Dermis microvascular lymphatic vessel endothelial cell (primary cell): ENCODE data around the gene PSMC1. TPM values are rescaled to one million over a fixed set of nuclear protein-coding genes. Genes with fewer than 3 reads are reported as not detected.

Experiments
- DNase-seq, 2 donors: peaks; one replicate each; pipeline versions ENCODE4 v3.0.0 to v3.0.0-alpha.2; 2010; ENCODE audit warnings: low read depth in 2 of 2
- total RNA-seq: library from RNA; depleted of rRNA; stranded (reverse); fragments of >200 nt; gene quantifications from 2 replicates; pipeline ENCODE4 v1.2.1, GENCODE V29; 2014

PSMC1 gene
- total RNA-seq, 1 donor from 2014 or later = 84.2 TPM

GRCh38 chr14:90301668-90302090 is 45.3 kb downstream of the PSMC1 start:
- DNase-seq = peak; percentile 73 to 78

DNA sequence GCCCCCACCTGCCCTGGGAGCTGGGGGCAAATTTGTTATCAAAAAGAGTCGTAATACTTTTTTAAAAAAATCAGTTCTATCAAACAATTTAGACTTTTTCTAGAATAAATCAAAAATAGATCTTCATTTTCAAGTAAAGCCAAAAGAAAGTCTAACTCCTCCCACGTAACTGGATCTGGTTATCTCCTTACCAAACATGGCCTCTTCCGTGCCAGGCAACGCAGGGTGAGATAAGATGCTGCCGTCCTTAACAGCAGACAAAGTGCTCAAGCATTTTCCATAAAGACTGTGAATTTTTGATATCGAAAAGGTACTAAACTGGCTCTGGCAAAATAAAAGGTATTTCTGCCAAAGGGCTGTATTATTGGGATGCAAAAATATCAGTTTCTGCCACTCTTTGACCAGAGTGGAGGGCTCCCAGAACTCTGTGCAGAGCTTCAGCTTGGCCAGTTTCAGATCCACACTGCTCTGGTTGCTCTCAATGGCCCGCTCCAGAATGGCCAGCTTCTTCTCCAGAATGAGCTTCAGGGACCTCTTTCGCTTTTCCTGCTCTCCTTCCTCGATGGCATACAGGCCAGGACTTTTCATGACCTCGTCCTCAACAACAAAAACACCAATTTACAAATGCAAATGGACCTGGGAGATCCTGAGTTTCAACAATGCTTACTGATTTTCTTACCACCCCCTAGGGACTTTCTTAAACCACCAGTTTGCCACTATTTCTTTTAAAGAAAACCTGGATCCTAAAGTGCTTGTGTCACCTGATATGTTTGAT is 46.4 kb downstream of the PSMC1 start:
- no peak for DNase-seq

GRCh38 chr14:90303473-90303872 is 47.1 kb downstream of the PSMC1 start:
- no peak for DNase-seq

GRCh38 chr14:90304502-90304901 is 48.1 kb downstream of the PSMC1 start:
- DNase-seq = no peak

DNA sequence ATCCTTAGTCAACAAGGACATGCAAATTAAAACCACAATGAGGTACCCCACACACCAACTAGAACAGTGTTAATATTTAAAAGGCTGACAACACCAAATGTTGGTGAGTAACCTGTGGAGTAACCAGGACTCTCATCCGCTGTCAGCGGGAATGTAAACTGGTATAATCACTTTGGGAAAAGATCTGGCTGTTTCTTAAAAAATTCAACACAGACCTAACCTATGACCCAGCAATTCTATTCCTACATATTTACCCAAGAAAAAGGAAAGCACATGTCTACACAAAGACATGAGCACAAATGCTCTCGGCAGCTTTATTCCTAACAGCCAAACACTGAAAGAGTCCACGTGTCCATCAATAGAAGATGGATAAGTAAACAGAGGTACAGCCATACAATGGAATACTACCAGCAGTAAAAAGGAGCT is 48.8 kb downstream of the PSMC1 start:
- no peak for DNase-seq

- no peak for DNase-seq
Observed at GRCh38 chr14:90308561-90308960, 52.2 kb downstream of the PSMC1 start.

DNA sequence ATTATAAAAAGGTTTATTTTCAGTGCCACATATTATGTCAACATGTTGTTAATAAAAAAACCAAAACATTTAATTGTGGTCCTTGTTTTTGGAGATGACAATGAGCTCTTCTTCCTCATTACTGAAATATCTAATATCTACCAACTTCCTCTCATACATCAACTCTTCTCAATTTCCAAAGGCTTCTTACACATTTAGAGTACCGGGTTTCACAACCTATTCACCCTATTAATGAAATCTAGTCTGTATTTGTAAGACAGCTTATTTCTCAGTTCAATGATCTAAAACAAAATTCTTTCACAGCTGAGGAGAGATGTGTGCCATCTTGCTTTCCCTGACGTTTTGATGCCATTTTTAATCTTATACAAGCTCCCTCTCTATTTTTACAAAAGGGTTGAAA is 60.9 kb downstream of the PSMC1 start:
- DNase-seq = no peak

DNA sequence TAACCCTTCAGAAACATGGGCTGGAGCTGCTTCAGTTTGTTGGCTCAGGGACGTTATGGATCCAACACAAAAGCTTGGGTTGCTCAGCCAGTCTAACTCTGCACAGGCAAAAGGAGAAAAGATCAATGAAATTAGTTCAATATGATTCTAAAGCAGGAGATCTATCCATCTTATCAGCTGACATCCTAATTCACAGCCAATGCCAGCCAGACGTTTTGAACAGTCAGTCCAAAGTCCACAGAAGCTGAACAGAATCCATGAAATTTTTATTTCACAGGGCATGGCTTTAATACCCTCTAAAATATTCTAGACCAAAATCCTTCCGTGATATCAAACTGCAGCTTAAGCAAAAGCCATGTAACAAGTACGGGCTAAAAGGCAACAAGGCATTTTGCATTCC is 61.7 kb downstream of the PSMC1 start:
- no peak for DNase-seq

DNA sequence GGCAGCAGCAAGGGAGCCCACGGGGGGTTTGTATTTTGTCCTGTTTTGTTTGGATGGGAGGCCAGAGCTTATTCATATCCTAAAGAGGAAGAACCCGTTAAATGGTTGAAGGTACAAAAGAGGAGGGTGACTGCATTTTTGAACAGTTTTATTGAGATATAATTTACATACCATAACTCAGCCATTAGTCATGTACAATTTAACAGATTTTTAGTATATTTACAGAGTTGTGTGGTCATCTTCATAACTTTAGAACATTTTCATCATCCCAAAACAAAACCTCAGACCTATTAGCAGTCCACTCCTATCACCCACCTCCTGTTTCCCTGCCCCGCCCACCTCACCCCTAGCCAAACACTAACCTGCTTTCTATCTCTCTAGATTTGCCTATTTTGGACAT is 62.8 kb downstream of the PSMC1 start:
- DNase-seq = no peak

- no peak for DNase-seq
Observed at GRCh38 chr14:90319634-90320541, 63.5 kb downstream of the PSMC1 start.

GRCh38 chr14:90321891-90322290 is 65.5 kb downstream of the PSMC1 start:
- DNase-seq = no peak

Other genes with a start within 250 kb of the PSMC1 start
- not detected in 2 replicates for gene KCNK13, start 194.6 kb upstream of the PSMC1 start, total RNA-seq
- gene NRDE2, start 75.4 kb downstream of the PSMC1 start, total RNA-seq = 6.4 and 7.3 TPM in 2 replicates
- gene CALM1, start 140.5 kb downstream of the PSMC1 start, total RNA-seq = 1,137 and 1,375 TPM in 2 replicates